NAMALWA (cell line): Measurements from ENCODE around the gene OR51Q1.

Experiments used
- DNase-seq: peaks from one replicate; pipeline ENCODE4 v3.0.0-alpha.2; 2015; ENCODE audit warnings: low spot score

Gene OR51Q1, protein sequence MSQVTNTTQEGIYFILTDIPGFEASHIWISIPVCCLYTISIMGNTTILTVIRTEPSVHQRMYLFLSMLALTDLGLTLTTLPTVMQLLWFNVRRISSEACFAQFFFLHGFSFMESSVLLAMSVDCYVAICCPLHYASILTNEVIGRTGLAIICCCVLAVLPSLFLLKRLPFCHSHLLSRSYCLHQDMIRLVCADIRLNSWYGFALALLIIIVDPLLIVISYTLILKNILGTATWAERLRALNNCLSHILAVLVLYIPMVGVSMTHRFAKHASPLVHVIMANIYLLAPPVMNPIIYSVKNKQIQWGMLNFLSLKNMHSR

DNA sequence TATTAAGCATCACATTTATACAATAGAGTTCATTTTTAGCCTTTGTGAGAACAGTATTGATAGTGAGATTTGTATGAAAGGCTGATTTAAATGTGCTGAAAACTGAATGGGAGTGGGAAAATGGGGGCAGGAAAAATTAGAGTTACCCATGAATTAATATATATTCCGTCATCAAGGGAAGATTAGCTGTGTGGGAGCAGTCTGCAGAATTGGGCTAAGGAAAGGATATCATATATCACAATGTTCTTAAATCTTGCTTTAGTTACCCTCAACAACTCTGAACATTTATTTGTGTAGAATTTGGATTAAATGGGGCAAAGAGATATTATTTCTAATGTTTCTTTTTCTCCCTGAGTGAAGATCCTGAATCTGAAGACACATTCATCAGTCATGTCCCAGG is at the start of gene OR51Q1:
TSS of gene OR51Q1 (plus strand) at position 301 of the 400 bp plus-strand sequence. CDS start at position 391, 90 bp downstream.
- DNase-seq, result no peak

- peak; percentile 63 for DNase-seq
Observed at GRCh38 chr11:5380740-5381342, 41.1 kb upstream of the OR51Q1 start.

DNA sequence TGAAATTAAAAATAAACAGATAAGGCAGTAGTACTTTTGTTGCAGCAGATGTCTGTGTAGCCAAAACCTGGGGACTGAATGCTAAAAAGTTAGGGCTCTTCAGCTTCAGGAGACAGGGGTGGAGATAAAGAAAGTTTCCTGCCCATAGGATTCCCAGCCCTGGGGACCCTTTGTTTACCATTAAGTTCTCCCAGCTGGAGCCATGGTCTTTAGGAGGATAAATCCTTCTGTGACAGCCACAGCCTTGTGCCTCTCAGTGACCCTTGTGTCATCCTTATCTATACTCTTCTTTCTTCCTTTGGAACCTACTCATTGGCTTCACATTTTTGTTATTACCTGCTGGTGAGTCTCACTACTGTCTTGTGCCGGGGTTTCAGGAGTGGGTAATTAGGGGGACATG is 38.3 kb upstream of the OR51Q1 start, which contains the start of gene OR51M1:
TSS of gene OR51M1 (plus strand) at position 237 of the 400 bp plus-strand sequence. CDS start 5,587 bp downstream, outside the sequence.
- DNase-seq, result no peak

GRCh38 chr11:5384335-5384734 is 37.6 kb upstream of the OR51Q1 start:
- no peak for DNase-seq

GRCh38 chr11:5390210-5390609 is 31.7 kb upstream of the OR51Q1 start:
- DNase-seq, result peak; percentile 10

DNA sequence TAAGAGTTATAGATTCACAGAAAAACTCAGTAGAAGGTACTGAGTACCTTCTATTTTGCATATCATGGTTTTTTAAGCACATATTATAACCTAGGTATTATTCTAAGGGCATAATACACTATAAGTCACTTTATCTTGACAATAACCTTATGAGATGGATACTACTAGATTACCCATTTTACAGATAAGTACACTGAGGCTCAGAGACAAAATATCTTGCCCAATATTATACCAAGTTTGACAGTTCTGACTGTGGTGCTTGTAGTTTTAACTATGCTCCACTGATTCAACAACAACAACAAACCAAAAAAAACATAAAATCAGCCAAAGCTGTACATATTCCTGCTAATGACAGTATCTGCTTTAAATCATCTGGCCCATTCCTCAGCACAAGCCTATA is 27.8 kb upstream of the OR51Q1 start:
- no peak for DNase-seq

GRCh38 chr11:5398936-5399335 is 23.0 kb upstream of the OR51Q1 start:
- no peak for DNase-seq

GRCh38 chr11:5405173-5405572 is 16.7 kb upstream of the OR51Q1 start:
- no peak for DNase-seq

DNA sequence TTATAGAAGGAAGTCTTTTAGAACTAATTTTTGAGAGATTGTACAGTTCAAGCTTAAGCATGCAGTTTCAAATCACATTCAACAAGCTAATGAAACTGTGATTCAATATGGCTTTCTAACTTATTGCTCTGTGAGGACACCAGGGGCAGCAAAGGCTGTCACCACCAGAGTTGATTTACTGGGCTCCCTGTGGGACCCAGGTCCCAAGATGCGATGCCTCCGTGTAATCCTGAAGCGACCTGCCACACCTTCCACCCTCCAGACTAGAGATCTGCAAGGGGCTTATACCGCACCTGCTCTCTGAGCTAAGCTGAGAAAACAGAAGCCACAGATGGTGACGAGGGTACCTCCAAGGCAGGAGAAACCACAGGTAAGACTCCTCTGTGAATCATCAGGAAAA is 918 bp upstream of the OR51Q1 start:
- DNase-seq, result no peak

DNA sequence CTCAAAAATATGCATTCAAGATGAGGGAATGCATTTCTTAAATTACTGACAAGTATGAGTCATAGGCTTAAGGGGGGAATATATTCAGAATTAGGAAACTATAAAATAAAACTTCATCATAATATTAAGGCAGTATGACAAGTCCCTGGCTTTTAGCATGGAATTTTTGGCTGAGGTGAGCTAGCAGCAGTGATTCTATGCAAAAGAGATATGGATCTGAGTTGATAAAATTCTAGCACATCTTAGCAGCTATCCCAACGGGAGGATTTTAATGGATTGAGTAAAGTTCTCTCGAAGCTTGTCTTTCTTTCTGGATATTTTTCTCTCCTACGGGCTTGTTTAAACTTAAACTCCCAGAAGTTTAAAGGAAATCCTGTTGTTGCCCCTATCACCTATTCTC is 1.2 kb downstream of the OR51Q1 start:
- no peak for DNase-seq

- DNase-seq, result no peak
Observed at GRCh38 chr11:5441414-5441813, 19.5 kb downstream of the OR51Q1 start, which contains the start of gene OR51I1. OR51I1 (minus strand) TSS chr11:5441514; CDS start chr11:5441514, 0 bp downstream.

DNA sequence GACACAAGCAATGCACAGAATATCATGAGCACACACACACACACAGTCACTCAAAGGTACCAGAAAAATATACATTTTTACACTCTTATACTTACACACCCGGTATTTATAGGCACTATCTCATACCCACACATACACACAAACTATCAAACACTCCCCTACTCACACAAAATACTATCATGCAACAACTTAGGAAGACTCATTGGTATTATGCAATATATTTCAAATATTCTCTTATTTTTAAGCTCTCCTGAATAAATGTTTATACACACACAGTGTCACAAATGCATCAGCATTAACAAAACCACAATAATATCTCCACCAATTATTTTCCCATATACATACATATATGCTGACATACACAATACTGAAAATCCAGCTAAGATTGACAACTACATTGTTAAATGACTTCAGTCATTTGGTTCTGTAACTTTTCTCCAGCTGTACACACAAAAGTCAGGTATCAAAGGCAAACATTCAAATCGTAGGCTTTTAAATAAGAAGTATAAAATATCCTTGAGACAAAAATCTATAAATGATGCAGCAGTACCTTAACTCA is 22.0 kb downstream of the OR51Q1 start:
- DNase-seq, result no peak

DNA sequence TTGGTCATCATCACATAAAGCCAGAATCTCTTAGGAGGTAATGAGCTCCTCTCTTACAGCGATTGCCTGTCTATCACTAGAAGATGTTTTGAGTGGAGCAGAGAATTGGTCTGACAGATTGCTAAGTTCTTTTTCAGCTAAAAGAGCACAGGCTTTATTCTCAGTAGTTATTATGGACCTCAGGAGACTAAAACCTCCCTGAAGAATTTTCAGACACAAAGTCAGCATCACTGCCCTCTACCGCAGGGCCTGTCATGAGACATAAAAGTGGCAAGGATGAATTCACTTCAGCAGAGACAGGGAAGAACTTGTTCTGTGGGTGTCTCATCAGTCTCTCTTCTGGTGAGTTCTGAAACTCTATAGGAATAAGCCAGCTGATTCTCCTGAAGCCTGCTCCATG is 27.1 kb downstream of the OR51Q1 start, which contains the start of gene OR51I2:
TSS of gene OR51I2 (plus strand) at position 301 of the 400 bp plus-strand sequence. CDS start 4,166 bp downstream, outside the sequence.
- no peak for DNase-seq

- no peak for DNase-seq
Observed at GRCh38 chr11:5449432-5449831, 27.5 kb downstream of the OR51Q1 start.

GRCh38 chr11:5460983-5461621 is 39.2 kb downstream of the OR51Q1 start:
- DNase-seq, result no peak

- no peak for DNase-seq
Observed at GRCh38 chr11:5467527-5467926, 45.6 kb downstream of the OR51Q1 start.
